Prostate gland (tissue), 2 donors: ENCODE results near the gene ZNRF3.

Experiments
- CTCF ChIP-seq, 4 experiments: fragments of 200-600 bp in 2 of 4; fragments of 450-650 bp in 2 of 4; sonication (generic) in 2 of 4; IDR thresholded peaks; 1 replicate in 3 of 4; 2 replicates in 1 of 4; pipeline ENCODE4 v1.5.1; 2016 to 2019; ENCODE audit warnings: antibody characterized with exemption in 4 of 4, mild to moderate bottlenecking in 2 of 4, moderate library complexity in 2 of 4
- POLR2A ChIP-seq: fragments of 450-650 bp; IDR thresholded peaks from one replicate; pipeline ENCODE4 v1.6.1; 2016; ENCODE audit warnings: antibody characterized with exemption, mild to moderate bottlenecking
- POLR2AphosphoS5 ChIP-seq: sonication (generic); formaldehyde crosslinking; IDR thresholded peaks from one replicate; pipeline ENCODE4 v1.6.1; 2017; ENCODE audit warnings: antibody characterized with exemption

- no peak for TF ChIP-seq CTCF (IDR thresholded peaks at IDR 0.05)
- no peak for TF ChIP-seq POLR2A
- TF ChIP-seq POLR2AphosphoS5: no peak
Observed at GRCh38 chr22:28920757-28921584, 37.6 kb downstream of the ZNRF3 start.
